GM10847 (cell line): Measurements from ENCODE around the gene STAT5A.

Experiments used
- POLR2A ChIP-seq: IDR thresholded peaks from 2 replicates; pipeline ENCODE4 v1.6.1; 2011; ENCODE audit not compliant: insufficient read length; ENCODE audit errors: extremely low read depth

Gene STAT5A

GRCh38 chr17:42311240-42312034 lies 23.1 kb downstream of the STAT5A start:
- no peak for TF ChIP-seq POLR2A

- TF ChIP-seq POLR2A = no peak
Observed at GRCh38 chr17:42312035-42312284, 23.7 kb downstream of the STAT5A start.

- no peak for TF ChIP-seq POLR2A
Observed at GRCh38 chr17:42312285-42313130, 24.2 kb downstream of the STAT5A start.

GRCh38 chr17:42313389-42313772 lies 25.1 kb downstream of the STAT5A start:
- TF ChIP-seq POLR2A = no peak

- TF ChIP-seq POLR2A = no peak
Observed at GRCh38 chr17:42313773-42314566, 25.7 kb downstream of the STAT5A start.

GRCh38 chr17:42315402-42316156 lies 27.3 kb downstream of the STAT5A start:
- TF ChIP-seq POLR2A = no peak

- no peak for TF ChIP-seq POLR2A
Observed at GRCh38 chr17:42316755-42317154, 28.5 kb downstream of the STAT5A start.

GRCh38 chr17:42317266-42317845 lies 29.1 kb downstream of the STAT5A start:
- no peak for TF ChIP-seq POLR2A

- no peak for TF ChIP-seq POLR2A
Observed at GRCh38 chr17:42321555-42321954, 33.3 kb downstream of the STAT5A start.

- TF ChIP-seq POLR2A = no peak
Observed at GRCh38 chr17:42322382-42323267, 34.3 kb downstream of the STAT5A start.

GRCh38 chr17:42323268-42323773 lies 35.0 kb downstream of the STAT5A start:
- no peak for TF ChIP-seq POLR2A

GRCh38 chr17:42325026-42325425 lies 36.7 kb downstream of the STAT5A start:
- no peak for TF ChIP-seq POLR2A
